GM10266 (cell line): ENCODE measurements around the gene ADAD2.

Source experiments
- DNase-seq: peaks from one replicate; pipeline ENCODE4 v3.0.0; 2012; ENCODE audit errors: extremely low spot score
- TF ChIP-seq, protein P1 (sequence below): IDR thresholded peaks from 2 replicates; pipeline ENCODE4 v1.5.1; 2012; ENCODE audit warnings: mild to moderate bottlenecking, low read depth; ENCODE audit not compliant: control insufficient read depth, insufficient read depth; ENCODE audit errors: missing control alignments

Gene ADAD2

GRCh38 chr16:84233748-84234147 lies 42.8 kb downstream of the ADAD2 start:
- TF ChIP-seq, protein P1, sequence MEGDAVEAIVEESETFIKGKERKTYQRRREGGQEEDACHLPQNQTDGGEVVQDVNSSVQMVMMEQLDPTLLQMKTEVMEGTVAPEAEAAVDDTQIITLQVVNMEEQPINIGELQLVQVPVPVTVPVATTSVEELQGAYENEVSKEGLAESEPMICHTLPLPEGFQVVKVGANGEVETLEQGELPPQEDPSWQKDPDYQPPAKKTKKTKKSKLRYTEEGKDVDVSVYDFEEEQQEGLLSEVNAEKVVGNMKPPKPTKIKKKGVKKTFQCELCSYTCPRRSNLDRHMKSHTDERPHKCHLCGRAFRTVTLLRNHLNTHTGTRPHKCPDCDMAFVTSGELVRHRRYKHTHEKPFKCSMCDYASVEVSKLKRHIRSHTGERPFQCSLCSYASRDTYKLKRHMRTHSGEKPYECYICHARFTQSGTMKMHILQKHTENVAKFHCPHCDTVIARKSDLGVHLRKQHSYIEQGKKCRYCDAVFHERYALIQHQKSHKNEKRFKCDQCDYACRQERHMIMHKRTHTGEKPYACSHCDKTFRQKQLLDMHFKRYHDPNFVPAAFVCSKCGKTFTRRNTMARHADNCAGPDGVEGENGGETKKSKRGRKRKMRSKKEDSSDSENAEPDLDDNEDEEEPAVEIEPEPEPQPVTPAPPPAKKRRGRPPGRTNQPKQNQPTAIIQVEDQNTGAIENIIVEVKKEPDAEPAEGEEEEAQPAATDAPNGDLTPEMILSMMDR = no peak
- DNase-seq = no peak

DNA sequence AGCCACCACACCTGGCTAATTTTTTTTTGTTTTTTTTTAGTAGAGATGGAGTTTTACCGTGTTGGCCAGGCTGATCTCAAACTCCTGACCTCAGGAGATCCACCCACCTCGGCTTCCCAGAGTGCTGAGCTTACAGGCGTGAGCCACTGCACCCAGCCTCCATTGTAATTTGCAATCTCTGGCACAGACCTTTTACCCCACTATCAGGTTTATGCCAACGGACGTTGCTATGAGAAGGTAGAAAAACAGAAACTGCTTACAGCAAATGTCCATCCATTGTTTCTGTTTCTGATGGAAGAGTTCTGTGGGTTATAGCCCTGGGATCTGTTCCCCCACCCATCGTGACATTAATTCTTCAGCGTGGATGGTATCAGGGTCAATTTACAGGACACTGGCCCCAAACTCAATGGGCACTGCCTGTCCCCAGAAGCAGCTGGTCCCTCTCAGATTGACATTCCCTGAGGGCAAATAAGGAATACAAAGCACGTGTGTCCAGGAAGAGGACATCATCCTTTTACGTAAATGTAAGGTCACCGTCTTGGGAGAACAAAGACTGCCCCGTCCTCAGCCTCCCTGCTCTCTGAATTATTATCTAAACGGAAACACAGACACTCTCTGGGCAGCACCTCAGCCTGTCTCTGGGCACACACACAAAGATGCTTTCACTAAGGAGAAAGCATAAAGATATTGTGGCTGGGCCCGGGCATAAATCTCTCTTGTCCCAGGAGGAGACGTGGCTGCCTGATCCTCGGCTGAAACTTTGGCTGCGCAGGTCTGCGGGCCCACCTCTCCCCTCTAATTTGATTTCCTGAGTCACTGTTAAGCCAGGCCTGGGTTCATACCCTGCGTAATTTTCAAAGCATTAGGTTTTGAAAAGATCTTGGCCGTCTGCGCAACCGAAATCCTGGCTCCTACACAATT lies 43.6 kb downstream of the ADAD2 start:
- TF ChIP-seq, protein P1 = no peak
- DNase-seq = no peak

DNA sequence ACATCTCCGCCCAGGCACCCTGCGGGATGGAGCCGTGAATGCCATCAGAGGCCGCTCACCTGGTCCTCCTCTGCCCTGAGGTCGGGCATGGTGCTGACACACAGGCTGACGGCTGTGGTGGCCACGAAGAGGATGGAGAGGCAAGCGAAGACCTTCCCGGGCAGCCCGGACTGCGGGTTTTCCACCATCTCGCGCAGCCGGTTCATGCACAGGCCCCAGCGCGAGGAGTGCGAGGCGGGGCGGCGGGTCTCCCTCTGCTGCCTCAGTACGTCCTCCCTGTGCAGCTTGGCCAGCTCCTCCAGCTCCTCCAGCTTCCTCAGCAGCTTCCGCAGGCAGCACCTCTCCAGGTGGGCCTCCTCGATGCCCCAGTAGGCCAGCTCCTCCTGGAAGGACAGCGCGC lies 45.7 kb downstream of the ADAD2 start:
- no peak for DNase-seq
- TF ChIP-seq, protein P1 = no peak

- TF ChIP-seq, protein P1 = no peak
- DNase-seq = no peak
These were observed 47.2 kb downstream of the ADAD2 start for GRCh38 chr16:84237994-84238750.

DNA sequence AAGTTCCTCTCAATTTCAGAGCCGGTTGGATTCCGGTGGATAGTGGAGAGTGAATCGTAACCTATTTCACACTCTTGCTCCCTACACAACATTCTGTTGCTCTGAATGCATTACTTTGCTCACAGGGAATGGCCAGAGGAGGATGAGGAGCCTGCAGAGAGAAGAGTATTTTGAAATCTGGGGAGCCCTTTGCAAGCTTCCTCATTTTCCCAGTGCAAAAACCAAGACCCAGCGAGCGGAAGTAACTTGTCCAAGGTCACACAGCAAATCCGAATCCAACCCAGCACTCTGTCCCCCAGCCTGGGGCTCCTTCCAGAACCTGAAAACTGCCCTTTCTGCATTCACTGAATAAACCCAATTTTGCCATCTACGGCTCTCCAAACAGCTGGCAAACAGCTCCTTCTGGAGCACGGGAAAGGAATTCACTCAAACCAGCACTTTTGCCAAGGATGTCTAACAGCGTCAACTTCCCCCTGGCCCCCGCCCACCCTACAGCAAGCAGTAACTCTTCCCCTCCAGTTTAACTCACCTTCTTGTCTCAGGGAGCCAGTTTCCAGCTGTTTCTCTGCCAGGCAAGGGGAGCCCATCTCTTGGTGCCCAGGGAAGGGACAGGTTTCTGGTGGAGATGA lies 48.3 kb downstream of the ADAD2 start:
- TF ChIP-seq, protein P1 = no peak
- no peak for DNase-seq

DNA sequence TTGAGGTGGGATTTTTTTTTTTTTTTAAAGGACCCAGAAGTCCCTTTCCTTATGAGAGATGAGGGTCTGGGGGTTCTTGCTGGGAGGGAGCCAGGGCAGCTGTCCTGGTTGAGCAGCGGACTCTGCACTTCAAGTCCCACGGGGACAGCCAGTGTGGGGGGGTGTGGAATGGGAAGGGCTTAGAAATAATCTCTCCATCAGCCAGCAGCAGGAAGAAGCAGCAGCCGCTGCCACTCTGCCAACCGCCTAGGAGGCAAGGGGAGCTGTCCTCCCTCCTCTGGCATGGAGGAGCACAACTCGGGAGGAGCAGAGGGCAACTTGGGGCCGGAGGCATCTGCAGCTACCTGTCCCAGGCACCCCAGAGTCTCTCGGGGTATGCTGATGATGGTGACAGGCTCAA lies 49.0 kb downstream of the ADAD2 start, which contains the start of gene KCNG4:
Gene KCNG4 (minus strand): TSS at position 104 of the 400 bp plus-strand sequence. CDS start 2,527 bp downstream, outside the sequence.
- TF ChIP-seq, protein P1 = no peak
- DNase-seq = no peak
